ENCODE results near the gene CEACAM4.

CEACAM4 gene

DNA sequence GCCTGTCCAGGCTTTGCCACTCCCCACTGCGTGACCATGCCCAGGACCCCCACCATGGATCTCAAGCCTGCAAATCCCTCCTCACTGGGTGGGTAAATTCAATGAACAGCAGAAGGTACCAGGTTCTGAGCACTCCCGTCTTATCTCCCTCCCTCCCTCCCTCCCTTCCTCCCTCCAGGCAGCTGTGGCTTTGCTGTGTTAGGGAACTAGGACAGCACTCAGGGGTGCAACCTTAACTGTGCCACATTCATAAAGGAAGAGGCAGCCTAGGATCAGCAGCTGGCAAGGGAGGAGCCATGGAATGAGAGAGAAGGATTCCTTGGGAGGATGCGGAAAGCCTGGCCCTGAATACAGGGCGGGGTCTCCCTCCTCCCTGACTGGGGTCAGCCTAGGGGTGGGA is 5.6 kb downstream of the CEACAM4 start:
- ChIA-PET CTCF (interaction anchor here (1.1 kb wide), 1 partner anchor 21 kb away, joined by 3 read pairs; no protein-coding TSS in a partner anchor), POLR2A (no interaction called here)
- TF ChIP-seq, protein P1, sequence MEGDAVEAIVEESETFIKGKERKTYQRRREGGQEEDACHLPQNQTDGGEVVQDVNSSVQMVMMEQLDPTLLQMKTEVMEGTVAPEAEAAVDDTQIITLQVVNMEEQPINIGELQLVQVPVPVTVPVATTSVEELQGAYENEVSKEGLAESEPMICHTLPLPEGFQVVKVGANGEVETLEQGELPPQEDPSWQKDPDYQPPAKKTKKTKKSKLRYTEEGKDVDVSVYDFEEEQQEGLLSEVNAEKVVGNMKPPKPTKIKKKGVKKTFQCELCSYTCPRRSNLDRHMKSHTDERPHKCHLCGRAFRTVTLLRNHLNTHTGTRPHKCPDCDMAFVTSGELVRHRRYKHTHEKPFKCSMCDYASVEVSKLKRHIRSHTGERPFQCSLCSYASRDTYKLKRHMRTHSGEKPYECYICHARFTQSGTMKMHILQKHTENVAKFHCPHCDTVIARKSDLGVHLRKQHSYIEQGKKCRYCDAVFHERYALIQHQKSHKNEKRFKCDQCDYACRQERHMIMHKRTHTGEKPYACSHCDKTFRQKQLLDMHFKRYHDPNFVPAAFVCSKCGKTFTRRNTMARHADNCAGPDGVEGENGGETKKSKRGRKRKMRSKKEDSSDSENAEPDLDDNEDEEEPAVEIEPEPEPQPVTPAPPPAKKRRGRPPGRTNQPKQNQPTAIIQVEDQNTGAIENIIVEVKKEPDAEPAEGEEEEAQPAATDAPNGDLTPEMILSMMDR (IDR thresholded peaks at IDR 0.05; ENCODE audit: control extremely low read depth, extremely low read depth, low read depth, missing control alignments), result no peak
- no peak for DNase-seq (ENCODE audit: extremely low spot score)

DNA sequence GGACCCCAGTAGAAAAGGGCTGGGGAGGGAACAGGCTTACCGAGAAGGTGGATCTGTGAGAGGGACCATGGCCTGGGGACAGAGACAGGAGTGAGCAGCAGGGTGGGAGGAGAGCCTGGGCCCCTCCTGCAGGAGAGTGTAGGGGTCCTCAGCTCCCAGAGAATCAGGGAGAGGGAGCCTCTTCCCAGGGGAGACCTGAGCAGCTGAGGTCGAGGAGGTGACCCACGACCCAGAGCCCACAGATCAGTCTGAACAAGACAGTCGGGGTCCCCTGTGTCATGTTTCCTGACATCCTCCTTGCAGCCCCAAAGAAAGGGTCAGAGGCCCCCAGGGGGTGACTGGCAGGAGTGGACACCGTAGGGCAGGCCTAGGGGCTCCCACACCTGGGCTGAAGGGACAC is 6.7 kb downstream of the CEACAM4 start:
- DNase-seq (ENCODE audit: extremely low spot score), result no peak
- ChIA-PET CTCF (no interaction called here), POLR2A (no interaction called here)
- TF ChIP-seq, protein P1 (IDR thresholded peaks at IDR 0.05; ENCODE audit: control extremely low read depth, extremely low read depth, low read depth, missing control alignments), result no peak

DNA sequence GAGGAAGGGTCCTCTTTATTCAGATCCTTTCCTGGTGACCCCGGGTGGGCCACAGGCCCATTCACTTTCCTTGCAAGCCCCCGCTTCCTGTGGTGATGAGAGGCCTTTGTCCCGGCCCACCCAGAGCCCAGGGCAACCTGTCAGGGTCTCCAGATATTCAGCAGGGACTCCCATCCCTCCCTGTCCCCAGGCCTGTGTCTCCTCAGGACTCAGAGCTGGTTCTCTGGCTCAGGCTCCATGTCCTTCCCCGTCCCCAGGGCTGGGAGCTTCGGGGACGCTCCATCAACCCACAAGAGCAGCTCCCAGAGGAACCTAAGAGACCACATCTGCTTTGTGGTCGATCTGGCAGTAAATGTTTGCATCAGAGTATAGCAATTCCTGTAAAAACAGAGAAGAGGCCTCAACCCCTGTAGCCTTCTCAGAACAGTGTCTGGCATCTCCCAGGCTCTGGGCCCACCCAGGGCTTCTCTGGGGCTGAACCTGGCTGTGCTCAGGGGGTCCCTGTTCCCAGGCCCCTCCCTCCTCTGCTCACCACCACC is 7.8 kb downstream of the CEACAM4 start:
- CTCF ChIA-PET, result no interaction called here
- POLR2A ChIA-PET, result no interaction called here
- no peak for DNase-seq (ENCODE audit: extremely low spot score)
- TF ChIP-seq, protein P1 (IDR thresholded peaks at IDR 0.05; ENCODE audit: control extremely low read depth, extremely low read depth, low read depth, missing control alignments), result no peak

DNA sequence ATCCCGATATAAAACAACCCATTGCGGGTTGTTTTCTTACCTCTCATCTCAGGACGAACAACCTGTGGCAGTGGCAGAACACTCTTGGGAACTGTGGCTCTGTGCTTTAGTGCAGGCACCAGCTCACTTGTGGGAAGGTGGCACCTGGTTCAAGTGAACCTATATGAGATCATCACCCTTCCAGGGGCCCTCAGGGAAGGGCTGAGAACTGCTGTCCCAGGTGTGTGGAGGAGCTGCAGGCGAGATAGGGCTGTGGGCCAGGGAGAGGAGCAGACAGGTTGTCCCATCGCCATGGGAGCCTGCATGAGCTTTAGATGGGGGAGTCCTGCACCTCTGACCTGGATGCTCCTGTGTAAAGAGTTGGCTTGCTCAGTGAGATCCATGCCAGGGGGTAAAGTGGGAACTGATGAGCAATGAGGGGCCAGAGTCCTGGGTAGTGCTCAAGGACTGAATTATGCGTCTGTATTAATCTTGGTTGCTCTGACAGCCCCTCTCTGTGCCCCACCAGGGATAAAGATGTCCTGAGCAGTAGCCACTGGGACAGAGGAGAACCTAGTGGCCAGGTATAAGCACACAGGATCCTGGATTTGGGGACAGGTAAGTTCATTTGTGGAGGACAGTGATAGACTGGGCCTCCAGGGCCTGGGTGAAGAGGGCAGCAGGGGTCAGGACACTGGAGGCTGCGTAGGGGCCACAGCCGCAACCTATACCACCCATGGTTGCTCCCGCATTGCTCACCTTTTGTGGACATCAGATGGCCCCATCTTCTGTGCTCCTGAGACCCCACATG is 8.7 kb downstream of the CEACAM4 start:
- TF ChIP-seq, protein P1 (IDR thresholded peaks at IDR 0.05; ENCODE audit: control extremely low read depth, extremely low read depth, low read depth, missing control alignments), result no peak
- DNase-seq (ENCODE audit: extremely low spot score), result no peak
- POLR2A ChIA-PET, result no interaction called here
- CTCF ChIA-PET, result interaction anchor here (1.1 to 2.2 kb wide), 2 partner anchors 24 to 162 kb away, joined by 3 to 9 read pairs; no protein-coding TSS in a partner anchor

DNA sequence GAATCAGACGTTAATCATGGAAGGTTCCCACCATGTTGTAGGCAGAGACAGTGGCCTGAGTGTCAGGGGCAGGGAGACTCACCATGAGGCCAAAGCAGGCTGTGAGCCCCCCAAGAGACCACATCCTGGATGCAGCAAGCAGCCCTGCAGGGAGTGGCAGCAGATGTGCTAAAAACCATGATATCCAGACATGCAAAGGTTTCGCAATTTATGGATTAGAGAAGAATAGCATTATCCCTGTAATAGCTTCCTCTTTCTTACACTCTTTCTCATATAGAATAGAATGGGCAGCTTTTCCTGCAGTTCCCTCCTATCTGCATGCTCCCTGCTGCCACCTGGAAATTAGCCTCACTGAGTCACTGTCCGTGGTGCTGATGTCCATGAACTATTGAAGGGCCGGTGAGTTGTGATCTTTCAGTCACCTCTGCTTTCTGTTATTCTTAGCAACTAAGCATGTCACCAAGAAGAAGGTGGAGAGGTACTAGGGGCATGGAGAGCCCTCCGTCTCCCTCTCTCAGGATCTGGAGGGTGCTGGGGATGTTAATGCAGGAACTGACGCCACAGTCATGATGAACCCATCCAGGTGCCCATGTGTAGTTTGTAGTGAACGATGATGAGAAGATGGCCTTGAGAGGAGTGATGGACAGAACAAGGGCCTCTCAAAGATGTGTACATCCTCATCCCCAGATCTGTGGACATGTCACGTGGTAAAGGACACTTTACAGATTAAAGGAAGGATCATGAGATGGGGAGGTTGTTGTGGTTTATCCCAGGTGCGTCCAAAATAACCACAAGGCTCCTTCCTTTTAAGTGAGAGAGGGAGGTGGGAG is 9.9 kb downstream of the CEACAM4 start:
- CTCF ChIA-PET, result interaction anchor here (1.1 to 2.2 kb wide), 2 partner anchors 25 to 161 kb away, joined by 3 to 9 read pairs; no protein-coding TSS in a partner anchor
- DNase-seq (ENCODE audit: extremely low spot score), result no peak
- TF ChIP-seq, protein P1 (IDR thresholded peaks at IDR 0.05; ENCODE audit: control extremely low read depth, extremely low read depth, low read depth, missing control alignments), result no peak
- POLR2A ChIA-PET, result no interaction called here

DNA sequence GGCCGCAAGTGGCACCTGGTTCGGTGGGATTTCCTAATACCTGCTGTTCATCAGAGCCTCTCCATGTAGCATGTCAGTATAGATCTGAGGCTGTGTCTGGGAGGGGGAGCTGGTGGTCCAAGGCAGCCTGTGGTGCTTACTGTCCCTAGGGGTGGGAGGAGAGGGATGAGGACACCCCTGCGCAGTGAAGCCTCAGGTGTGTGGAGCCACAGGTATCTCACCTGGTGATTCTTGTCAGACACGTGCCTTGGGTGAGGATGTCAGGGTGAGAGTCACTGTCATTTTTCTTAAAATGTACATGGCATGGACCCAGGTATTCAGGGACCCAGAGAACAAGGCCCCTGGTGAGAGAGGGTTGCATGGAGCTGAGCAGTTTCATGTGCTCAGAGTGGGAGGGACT is 11.7 kb downstream of the CEACAM4 start:
- no peak for DNase-seq (ENCODE audit: extremely low spot score)
- TF ChIP-seq, protein P1 (IDR thresholded peaks at IDR 0.05; ENCODE audit: control extremely low read depth, extremely low read depth, low read depth, missing control alignments), result no peak
- CTCF ChIA-PET, result no interaction called here
- POLR2A ChIA-PET, result no interaction called here

Measured in GM10248 (cell line).